Activated T-cell treated with anti-CD3 and anti-CD28 coated beads, Interleukin-2, amount 50 U/mL, for 24 hours (primary cell): ENCODE measurements around the gene CRLF1.
"Not testable (repeated sequence)": the region's sequence is repeated elsewhere in the genome, so short reads cannot be mapped to it uniquely, and the experiment has no call there.

Experiments
- DNase-seq: peaks from one replicate; pipeline ENCODE4 v3.0.0-alpha.2; 2020
- H3K27ac Mint-ChIP-seq: 2 replicates; pipeline ENCODE4 v1.8.0; 2020; ENCODE audit warnings: mild to moderate bottlenecking, mixed read lengths
- H3K27me3 Mint-ChIP-seq: 2 replicates; pipeline ENCODE4 v1.8.0; 2020; ENCODE audit warnings: mixed read lengths
- H3K36me3 Mint-ChIP-seq: 2 replicates; pipeline ENCODE4 v1.8.0; 2020; ENCODE audit warnings: low read depth, mixed read lengths
- H3K4me1 Mint-ChIP-seq: 2 replicates; pipeline ENCODE4 v1.8.0; 2020; ENCODE audit warnings: low read depth, mixed read lengths
- H3K4me3 Mint-ChIP-seq: 2 replicates; pipeline ENCODE4 v1.8.0; 2020; ENCODE audit warnings: mild to moderate bottlenecking, moderate library complexity, mixed read lengths
- H3K9me3 Mint-ChIP-seq: 2 replicates; pipeline ENCODE4 v1.8.0; 2020; ENCODE audit warnings: mixed read lengths

CRLF1 gene

DNA sequence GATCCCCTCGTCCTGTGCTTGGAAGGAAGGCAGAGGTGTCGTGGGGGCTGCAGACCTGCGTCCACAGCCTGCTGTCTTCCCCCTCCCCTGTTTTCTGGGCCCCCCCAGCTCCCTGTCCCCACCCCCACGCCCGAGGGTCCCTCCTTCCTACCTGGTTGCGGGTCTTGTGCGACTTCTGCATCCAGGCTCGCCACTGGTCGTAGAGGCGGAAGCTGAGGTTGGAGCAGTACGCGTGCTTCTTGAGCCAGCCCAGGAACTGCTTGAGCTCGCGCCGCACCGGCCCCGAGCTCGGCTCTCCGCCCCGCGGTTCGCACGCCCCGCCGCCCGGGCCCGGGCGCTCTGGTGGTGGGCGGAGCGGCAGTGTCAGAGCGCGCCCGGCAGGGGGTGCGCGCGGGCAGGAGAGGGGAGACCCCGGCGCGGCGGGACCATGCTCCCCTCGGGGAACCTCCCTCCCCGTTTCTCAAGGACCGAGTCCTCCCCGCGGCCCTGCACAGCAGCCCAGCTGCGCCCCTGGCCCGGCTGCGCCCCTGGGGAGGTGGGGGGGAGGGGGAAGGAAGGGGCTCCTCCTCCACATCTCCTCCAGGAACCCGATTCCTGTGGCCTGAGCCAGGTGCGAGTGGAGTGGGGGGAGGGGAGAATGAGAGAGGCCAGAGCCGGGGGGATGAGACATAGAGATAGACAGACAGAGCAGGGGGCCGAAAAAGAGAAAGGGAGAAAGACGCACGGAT lies 12.3 kb downstream of the CRLF1 start:
- H3K4me1 Mint-ChIP-seq = peaks cover 30% of the 10 kb centered on the region
- no peaks in the 10 kb centered on the region for H3K9me3 Mint-ChIP-seq
- peak overlapping the region; percentile 68 for H3K27ac Mint-ChIP-seq
- DNase-seq = peak; percentile 87
- H3K4me3 Mint-ChIP-seq = peak overlapping the region; percentile 62
- H3K27me3 Mint-ChIP-seq = peaks cover under 1% of the 10 kb centered on the region
- peaks cover 28% of the 10 kb centered on the region for H3K36me3 Mint-ChIP-seq

DNA sequence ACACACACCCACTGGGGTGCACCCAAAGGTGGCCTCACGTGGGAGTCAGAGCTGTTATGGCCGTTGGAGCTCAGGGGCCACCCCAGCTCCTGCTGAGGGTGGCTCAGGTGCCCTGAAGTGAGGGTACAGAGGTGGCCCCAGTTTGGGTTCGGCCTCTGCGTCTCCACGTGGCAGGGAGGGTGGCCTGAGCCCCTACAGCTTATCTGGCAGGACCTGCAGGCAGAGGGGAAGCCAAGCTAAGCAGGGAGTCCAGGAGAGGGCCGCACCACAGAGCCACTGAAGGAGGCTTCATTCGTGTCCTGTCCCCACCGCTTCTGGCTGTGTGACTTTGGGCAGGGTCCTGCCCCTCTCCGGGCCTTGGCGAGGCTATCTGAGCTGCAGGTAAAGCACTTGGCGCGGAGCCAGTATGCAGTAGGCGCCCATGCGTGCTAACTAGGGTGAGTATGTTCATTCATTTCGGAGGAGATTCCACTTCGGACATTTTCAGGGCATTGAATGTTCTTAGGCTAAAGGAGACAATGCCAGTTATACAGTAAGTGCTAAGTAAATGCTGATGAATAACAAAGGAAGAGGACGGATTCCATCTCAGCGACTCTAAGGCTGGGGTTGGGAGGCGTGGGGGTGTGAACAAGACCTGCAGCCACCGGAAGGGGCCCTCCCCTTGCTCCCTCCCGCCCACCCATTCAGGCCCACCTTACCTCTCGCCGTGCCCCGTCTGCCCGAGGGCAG lies 13.1 kb downstream of the CRLF1 start:
- H3K4me1 Mint-ChIP-seq = peaks cover 30% of the 10 kb centered on the region
- peak overlapping the region; percentile 67 for H3K27ac Mint-ChIP-seq
- DNase-seq = no peak
- H3K9me3 Mint-ChIP-seq = no peaks in the 10 kb centered on the region
- peaks cover 30% of the 10 kb centered on the region for H3K36me3 Mint-ChIP-seq
- H3K4me3 Mint-ChIP-seq = peak overlapping the region; percentile 58
- no peaks in the 10 kb centered on the region for H3K27me3 Mint-ChIP-seq

DNA sequence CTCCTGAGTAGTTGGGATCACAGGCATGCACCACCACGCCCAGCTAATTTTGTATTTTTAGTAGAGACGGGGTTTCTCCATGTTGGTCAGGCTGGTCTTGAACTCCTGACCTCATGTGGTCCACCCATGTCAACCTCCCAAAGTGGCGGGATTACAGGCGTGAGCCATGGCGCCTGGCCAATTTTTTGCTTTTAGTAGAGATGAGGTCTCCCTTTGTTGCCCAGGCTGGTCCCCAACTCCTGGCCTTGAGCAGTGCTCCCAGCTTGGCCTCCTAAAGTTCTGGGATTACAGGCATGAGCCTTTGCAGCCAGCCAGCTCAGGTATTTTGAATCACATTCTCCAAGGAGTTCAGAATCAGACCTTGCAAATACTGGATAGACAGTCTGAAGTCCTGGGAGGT lies 13.9 kb downstream of the CRLF1 start:
- Mint-ChIP-seq H3K36me3 (peaks cover 30% of the 10 kb centered on the region), H3K4me1 (peaks cover 37% of the 10 kb centered on the region)
- H3K4me3 Mint-ChIP-seq, H3K9me3 Mint-ChIP-seq, H3K27ac Mint-ChIP-seq, H3K27me3 Mint-ChIP-seq, DNase-seq: not testable (repeated sequence)

DNA sequence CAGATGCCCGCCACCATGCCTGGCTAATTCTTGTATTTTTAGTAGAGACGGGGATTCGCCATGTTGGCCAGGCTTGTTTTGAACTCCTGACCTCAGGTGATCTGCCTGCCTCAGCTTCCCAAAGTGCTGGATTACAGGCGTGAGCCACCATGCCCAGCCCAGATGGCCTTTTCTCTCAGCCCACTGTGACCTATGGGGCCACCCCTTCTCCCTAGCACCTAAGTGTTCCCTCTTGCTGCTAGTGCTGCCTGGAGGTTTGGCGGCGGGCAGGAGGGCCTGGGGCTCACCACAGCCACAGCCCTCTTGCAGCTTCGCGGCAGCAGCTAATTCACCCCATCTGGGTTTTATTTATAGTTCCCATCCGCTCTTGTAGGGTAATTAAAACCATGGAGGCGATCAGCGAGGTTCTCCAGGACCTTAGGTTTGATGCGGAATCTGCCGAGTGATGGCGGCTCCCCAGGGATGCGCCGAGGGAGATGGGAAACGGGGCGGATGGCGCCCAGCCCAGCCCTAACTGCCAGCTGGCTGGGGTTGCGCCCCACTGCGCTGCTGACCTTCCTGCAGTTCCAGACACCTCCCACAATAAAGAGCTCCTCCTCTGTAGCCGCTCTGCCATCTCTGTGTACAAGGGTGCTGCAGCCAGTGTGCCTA lies 14.7 kb downstream of the CRLF1 start:
- Mint-ChIP-seq H3K4me1 (peaks cover 40% of the 10 kb centered on the region), H3K4me3 (peak overlapping the region; percentile 45), H3K27me3 (no peaks in the 10 kb centered on the region), H3K27ac (peak overlapping the region; percentile 28), H3K9me3 (no peaks in the 10 kb centered on the region), H3K36me3 (peaks cover 30% of the 10 kb centered on the region)
- DNase-seq = no peak

DNA sequence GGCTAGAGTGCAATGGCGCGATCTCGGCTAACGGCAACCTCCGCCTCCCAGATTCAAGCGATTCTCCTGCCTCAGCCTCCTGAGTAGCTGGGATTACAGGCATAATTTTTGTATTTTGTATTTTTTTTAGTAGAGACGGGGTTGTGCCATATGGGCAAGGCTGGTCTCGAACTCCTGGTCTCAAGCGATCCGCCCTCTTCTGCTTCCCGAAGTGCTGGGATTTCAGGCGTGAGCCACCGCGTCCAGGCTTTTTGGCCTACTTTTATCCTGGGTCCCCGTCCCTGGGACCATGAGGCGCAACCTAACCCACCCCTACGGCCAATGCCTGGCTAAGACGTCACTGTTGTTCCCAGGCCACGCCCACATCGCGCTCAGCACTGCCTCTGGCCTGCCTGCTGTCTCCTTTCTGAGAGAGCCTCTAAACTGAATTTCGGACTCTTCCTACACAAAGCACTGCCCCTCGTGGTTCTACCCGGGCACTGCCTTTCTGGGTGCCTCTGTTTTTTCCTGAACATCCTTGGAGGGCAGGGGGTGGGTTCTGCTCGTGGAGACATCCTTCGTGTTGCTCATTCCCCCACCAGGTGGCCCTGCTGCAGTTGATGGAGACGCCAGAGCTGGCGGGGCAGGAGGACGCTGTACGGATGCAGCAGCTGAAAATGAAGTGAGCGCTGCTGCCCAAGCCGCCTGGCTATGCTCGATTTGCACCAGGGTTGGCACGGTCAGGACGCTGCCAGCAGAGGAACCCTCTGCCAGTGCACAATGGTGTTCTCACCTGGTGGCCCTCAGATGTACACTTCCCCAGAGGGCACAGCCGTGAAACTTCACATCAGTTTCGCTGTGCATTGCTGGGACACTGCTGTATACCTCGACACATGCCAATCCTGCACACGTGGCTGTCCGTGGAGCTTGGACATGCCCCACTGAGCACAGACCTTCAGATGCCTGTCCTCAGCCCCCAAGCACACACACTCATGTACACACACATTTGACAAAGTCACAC lies 16.0 kb downstream of the CRLF1 start:
- Mint-ChIP-seq H3K4me3 (peak overlapping the region; percentile 86), H3K27me3 (no peaks in the 10 kb centered on the region), H3K36me3 (peaks cover 30% of the 10 kb centered on the region), H3K27ac (peak overlapping the region; percentile 77), H3K9me3 (no peaks in the 10 kb centered on the region), H3K4me1 (peaks cover 48% of the 10 kb centered on the region)
- DNase-seq = no peak

DNA sequence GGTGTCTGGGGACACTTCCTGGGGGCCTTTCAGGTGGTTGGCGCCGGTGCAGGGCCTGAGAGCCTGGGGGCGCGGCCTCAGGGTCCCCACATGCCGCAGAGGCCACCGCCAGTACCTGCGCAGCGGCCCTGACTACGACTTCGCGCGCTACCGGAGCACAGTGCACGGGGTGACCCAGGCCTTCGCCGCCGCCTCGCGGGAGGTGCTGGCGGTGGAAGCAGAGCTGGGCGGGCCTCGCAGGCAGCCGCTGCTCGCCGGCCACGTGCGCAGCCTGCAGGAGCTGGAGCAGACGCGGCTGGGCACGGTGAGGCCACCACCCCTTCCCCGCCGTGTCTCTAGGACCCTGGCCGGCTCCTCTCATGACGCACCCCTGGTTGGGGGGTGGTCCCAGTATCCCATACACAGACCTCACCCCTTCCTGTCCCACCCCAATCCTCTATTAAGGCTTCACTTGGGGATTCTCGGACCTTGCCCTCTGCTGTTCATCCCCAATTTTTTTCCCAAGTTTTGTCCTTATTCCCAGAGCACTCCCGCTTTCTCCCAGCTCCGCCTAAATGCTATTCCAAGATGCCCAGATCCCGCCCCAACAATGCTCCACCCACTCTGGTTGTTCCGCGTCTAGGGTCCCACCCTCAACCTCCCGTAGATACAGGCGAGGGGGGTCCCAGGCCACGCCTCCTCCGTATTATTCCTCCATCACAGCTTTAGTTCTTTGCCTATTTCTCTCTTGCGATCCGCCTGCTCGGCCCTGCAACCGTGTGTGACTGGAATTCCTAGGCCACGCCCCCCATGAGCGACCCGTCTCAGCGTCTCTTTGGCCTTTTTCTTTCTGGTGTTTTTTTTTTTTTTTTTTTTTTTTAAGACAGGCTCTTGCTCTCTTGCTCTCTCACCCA lies 17.0 kb downstream of the CRLF1 start:
- Mint-ChIP-seq H3K4me1 (peaks cover 46% of the 10 kb centered on the region), H3K27me3 (no peaks in the 10 kb centered on the region), H3K27ac (peak overlapping the region; percentile 96), H3K4me3 (peak overlapping the region; percentile 86), H3K9me3 (no peaks in the 10 kb centered on the region), H3K36me3 (peaks cover 30% of the 10 kb centered on the region)
- DNase-seq = no peak

DNA sequence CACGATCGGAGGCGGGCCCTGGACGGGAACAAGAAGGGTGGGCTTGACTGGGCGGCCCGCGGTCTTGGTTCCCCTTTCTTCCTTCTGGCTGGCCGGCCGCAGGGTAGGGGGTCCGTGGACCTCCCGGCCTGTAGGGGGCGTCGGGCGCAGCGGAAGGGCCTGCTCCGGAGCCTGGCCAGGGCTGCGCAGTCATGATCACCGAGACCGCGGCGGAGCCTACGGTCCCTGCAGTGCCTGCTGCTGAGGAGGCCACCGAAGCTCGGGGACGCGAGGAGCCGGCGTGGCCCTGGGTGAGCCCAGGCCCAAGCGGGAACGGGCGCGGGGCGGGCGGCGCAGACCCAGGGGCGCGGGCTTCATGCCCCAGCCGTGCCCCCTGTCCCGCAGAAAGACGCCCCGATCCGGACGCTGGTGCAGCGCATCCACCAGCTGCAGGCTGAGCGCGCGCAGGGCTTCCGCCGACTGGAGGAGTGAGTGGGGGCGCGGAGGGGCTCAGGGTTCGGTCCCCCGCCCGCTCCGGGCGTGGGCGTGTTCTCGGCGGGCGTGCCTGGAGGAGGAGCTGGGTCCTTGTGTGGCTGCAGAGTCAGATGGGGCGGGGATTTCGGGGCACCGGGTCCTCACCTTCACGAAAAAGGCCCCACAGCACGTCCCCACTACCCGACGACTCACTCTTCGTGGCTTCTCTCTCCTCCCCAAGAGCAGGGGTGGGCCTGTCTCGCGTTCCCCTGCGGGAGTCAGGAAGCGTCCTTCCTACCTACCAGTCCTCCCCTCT lies 17.8 kb downstream of the CRLF1 start, which contains the start of gene REX1BD:
Gene REX1BD (plus strand): TSS at position 188 of the 769 bp plus-strand sequence. CDS start 4 bp downstream, at position 192.
- Mint-ChIP-seq H3K27ac (peak within 1 kb of the TSS; percentile 96), H3K27me3 (no peaks in the 10 kb centered on the region), H3K4me1 (peaks cover 44% of the 10 kb centered on the region), H3K9me3 (no peaks in the 10 kb centered on the region), H3K36me3 (peaks cover 30% of the 10 kb centered on the region), H3K4me3 (peak within 1 kb of the TSS; percentile 86)
- peak; percentile 92 for DNase-seq

DNA sequence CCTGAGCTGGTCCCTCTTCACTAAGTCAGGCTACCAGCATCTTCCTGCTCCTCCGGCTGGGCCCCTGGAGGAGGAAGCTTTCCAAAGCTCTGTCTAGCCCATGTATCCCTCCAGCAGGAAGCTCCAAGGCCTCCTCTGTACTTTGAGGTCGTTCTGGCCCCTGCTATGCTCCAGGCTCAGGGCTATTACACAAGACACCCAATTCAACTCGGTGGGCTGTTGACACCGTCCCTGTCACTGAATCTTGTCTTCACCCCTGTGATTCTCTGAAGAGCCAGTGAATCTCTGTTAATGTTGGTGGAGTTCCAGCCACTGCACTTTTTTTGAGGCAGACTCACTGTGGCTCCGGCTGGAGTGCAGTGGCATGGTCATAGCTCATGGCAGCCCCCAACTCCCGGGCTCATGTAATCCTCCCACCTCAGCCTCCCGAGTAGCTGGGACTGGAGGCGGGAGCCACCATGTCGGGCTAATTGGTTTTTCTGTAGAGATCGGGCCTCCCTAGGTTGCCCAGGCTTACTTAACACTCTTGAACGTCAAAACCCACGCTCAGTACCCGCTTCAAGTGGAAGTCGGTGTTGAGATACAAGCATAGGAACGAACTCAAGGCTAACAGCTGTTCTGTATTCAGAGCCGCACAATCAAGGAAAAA lies 18.5 kb downstream of the CRLF1 start:
- peak overlapping the region; percentile 96 for H3K27ac Mint-ChIP-seq
- no peak for DNase-seq
- H3K4me3 Mint-ChIP-seq = peak overlapping the region; percentile 86
- H3K27me3 Mint-ChIP-seq = no peaks in the 10 kb centered on the region
- peaks cover 30% of the 10 kb centered on the region for H3K36me3 Mint-ChIP-seq
- peaks cover 38% of the 10 kb centered on the region for H3K4me1 Mint-ChIP-seq
- H3K9me3 Mint-ChIP-seq = no peaks in the 10 kb centered on the region

DNA sequence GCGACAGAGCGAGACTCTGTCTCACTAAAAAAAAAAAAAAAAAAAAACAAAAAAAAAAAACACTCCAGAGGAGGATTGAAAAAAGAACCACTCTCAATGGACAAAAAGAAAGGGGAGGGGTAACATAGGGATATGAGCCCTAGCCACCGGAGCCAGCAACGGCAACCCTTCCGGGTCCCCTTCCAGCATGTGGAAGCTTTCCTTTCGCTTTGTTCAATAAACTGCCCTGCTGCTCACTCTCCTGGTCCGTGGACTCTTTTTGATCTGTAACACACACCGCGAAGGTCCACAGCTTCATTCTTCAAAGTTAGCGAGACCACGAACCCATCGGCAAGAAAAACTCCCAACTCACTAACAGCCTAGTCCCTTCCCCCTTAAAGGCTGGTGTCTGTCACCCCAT lies 19.0 kb downstream of the CRLF1 start:
- DNase-seq = no peak
- no peaks in the 10 kb centered on the region for H3K9me3 Mint-ChIP-seq
- peaks cover 27% of the 10 kb centered on the region for H3K36me3 Mint-ChIP-seq
- H3K27me3 Mint-ChIP-seq = no peaks in the 10 kb centered on the region
- peaks cover 36% of the 10 kb centered on the region for H3K4me1 Mint-ChIP-seq
- peak overlapping the region; percentile 96 for H3K27ac Mint-ChIP-seq
- peak overlapping the region; percentile 86 for H3K4me3 Mint-ChIP-seq

DNA sequence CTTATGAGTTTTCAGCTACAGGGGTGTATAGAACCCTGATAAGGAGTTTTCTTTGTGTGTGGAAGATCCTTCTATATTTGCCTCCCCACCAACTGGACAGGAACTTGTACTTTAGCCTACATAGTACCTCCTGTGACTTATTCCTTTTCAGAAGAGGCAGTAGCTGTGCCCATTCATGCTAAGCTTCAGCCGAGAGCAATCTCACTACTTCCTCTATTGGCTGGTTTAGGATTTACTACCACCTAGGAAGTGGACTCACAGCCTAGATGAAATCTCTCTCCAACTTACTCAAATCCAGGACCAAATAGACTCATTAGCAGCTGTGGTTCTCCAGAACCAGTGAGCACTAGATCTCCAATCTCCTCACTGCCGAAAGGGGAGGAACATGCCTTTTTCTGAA lies 20.3 kb downstream of the CRLF1 start:
- H3K27me3 Mint-ChIP-seq = no peaks in the 10 kb centered on the region
- peaks cover 17% of the 10 kb centered on the region for H3K36me3 Mint-ChIP-seq
- H3K9me3 Mint-ChIP-seq = no peaks in the 10 kb centered on the region
- DNase-seq = no peak
- H3K27ac Mint-ChIP-seq = no peak overlapping the region
- H3K4me3 Mint-ChIP-seq = no peak overlapping the region
- H3K4me1 Mint-ChIP-seq = peaks cover 36% of the 10 kb centered on the region

DNA sequence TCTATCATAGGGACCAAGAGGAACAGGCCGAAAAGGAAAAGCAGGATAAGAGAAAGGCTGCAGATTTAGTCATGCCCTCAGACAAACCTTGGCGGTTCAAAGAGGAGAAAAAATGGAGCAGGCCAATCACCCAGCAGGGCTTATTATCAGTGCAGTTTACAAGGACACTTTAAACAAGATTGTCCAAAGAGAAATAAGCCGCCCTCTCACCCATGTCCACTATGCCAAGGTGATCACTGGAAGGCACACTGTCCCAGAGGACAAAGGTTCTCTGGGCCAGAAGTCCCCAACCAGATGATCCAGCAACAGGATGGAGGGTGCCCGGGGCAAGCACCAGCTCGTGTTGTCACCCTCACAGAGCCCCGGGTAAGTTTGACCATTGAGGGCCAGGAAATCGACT lies 26.3 kb downstream of the CRLF1 start:
- H3K4me1 Mint-ChIP-seq = peaks cover 14% of the 10 kb centered on the region
- no peak for DNase-seq
- peaks cover 34% of the 10 kb centered on the region for H3K36me3 Mint-ChIP-seq
- no peaks in the 10 kb centered on the region for H3K9me3 Mint-ChIP-seq
- H3K27me3 Mint-ChIP-seq = no peaks in the 10 kb centered on the region
- no peak overlapping the region for H3K27ac Mint-ChIP-seq
- no peak overlapping the region for H3K4me3 Mint-ChIP-seq

DNA sequence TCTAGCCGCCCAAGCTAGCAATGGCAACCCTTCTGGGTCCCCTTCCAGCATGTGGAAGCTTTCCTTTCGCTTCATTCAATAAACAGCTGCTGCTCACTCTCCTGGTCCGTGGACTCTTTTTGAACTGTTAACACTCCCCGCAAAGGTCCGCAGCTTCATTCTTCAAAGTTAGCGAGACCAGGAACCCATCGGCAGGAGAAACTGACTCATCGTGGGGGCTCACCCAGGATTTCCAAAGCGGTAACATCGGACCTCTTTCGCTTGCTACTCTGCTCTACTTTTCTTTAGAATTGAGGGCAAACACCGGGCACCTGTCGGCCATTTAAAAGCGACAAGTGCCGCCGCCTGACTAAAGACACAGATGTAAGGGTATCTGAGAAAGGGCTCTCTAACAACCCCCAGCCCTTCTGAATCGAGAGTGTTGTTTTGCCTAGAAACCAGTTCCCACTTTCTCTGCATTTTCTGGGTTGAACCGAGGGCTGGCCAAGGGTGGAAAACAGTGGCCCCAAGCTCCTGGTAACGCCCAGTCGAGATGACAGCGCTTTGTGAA lies 29.2 kb downstream of the CRLF1 start:
- DNase-seq = no peak
- Mint-ChIP-seq H3K27me3 (no peaks in the 10 kb centered on the region), H3K36me3 (peaks cover 63% of the 10 kb centered on the region), H3K4me3 (no peak overlapping the region), H3K27ac (peak overlapping the region; percentile 44), H3K4me1 (peaks cover 37% of the 10 kb centered on the region), H3K9me3 (no peaks in the 10 kb centered on the region)
